T47D (cell line): Measurements from ENCODE around the gene HHLA2.

Experiments
- DNase-seq, 2 experiments: peaks; one replicate each; pipeline versions ENCODE4 v3.0.0 to v3.0.0-alpha.2; 2011 to 2012; ENCODE audit warnings: low read depth in 1 of 2, low spot score in 1 of 2
- JUND ChIP-seq: IDR thresholded peaks from 2 replicates; pipeline ENCODE4 v1.6.1; 2012; ENCODE audit warnings: low read depth
- in situ Hi-C: cut with HindIII; loops from 2 replicates; pipeline ENCODE4 v1.10.0; 2016; ENCODE audit warnings: low sequenced_read_pairs, low pct_unique_long_range_greater_than_20kb

Gene HHLA2

GRCh38 chr3:108312656-108313055 is 16.3 kb downstream of the HHLA2 start:
- DNase-seq, result no peak
- in situ Hi-C loops, result no loop called here
- TF ChIP-seq JUND, result no peak

GRCh38 chr3:108315767-108316301 is 19.5 kb downstream of the HHLA2 start:
- TF ChIP-seq JUND, result no peak
- no peak for DNase-seq
- in situ Hi-C loops, result no loop called here

DNA sequence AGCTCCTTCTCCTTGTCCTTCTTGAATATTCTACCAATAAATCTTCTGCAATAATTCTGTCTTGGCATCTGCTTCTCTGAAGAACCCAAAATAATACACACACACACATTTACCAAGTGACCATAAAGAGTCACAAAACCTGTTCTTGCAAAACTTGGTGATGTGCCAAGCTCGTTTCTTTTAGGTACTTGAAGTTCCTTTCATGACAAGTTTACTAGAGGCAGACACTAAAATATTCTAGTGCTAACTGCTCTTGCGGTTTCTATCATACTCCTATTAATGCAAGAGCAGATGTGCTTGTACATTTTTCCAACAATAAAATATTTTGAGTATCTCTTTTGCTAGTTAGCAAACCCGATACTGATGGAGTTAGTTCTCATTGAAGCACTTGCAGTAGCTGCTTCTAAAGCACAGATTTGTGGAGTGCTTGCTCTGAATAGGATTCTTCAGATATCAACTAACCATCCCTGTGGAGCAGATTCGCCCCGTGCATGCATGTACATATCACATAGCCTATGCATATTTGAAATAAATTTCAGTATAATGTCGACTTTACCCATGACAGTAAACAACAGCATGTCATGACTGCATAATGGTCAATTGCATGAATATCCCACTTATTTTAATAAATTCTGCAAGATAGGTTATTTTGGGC is 23.2 kb downstream of the HHLA2 start:
- DNase-seq, result peak; percentile 4 to 89
- in situ Hi-C loops, result no loop called here
- no peak for TF ChIP-seq JUND

GRCh38 chr3:108320746-108321350 is 24.5 kb downstream of the HHLA2 start:
- DNase-seq, result no peak
- no peak for TF ChIP-seq JUND
- in situ Hi-C loops, result no loop called here

GRCh38 chr3:108322352-108322751 is 26.0 kb downstream of the HHLA2 start:
- DNase-seq, result no peak
- in situ Hi-C loops, result no loop called here
- TF ChIP-seq JUND, result no peak

- in situ Hi-C loops, result no loop called here
- no peak for TF ChIP-seq JUND
- DNase-seq, result no peak
Observed at GRCh38 chr3:108324177-108324576, 27.8 kb downstream of the HHLA2 start.

- no peak for TF ChIP-seq JUND
- DNase-seq, result no peak
- in situ Hi-C loops, result no loop called here
Observed at GRCh38 chr3:108327168-108327567, 30.8 kb downstream of the HHLA2 start.

GRCh38 chr3:108328821-108329486 is 32.6 kb downstream of the HHLA2 start:
- in situ Hi-C loops, result no loop called here
- no peak for TF ChIP-seq JUND
- DNase-seq, result no peak

DNA sequence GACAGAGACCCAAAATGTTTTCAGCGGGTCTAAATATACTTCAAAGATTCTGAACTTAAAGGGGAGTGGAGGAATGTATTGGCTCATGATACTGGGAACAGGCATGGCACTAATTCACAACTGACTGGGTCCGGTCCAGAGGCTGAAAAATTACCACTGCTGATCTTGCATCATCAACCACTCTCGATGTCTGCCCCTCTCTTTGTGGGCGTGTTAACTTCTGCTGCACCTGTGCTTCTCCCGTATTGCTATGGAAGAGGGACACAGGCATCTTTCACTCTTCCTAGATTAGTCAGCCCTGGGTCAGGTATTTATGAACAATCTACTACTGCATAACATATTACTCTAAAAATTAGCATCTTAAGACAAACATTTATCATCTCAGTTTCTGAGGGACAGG is 33.2 kb downstream of the HHLA2 start:
- in situ Hi-C loops, result no loop called here
- no peak for TF ChIP-seq JUND

GRCh38 chr3:108329947-108330346 is 33.6 kb downstream of the HHLA2 start:
- DNase-seq, result no peak
- TF ChIP-seq JUND, result no peak
- in situ Hi-C loops, result no loop called here

More for the DNA sequence above, 33.2 kb downstream of the HHLA2 start:
- no peak for DNase-seq

DNA sequence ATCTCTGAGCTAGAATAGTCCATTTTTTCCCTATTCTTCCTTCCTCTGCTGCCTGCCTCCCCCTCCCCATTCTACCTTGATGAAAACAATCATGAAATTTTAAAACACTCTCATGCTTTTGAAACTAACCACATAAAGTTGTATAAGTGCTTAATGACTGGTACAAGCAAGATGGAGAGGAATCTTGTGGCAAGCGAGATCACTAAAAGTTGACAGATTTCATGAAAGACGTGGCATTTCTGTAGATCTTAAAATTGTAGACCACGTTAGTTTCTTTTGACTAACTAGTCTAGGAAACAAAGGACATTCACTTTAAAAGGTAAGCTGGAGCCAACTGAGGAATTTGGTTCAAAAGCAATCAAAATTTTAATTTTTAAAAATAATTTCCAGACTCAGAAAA is 35.4 kb downstream of the HHLA2 start:
- in situ Hi-C loops, result no loop called here
- TF ChIP-seq JUND, result no peak

DNA sequence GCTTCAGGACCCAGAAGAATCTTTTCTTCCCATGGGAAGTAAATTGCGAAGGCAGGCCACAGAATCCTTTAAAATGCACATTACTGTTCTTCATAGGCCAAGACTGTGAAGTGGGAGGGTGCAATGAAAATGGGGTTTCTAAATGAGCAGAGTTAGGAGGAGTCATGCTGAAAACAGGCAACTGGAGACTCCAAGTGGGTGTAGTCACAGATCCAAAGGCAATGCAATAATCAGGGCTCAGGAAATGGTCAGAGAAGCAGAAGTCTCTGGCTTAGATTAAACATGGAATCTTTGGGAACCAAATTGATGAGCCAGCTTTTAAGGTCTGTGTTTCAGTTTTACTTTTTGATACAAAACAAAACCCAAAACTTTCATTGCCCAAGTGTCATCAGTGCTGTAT is 37.6 kb downstream of the HHLA2 start:
- in situ Hi-C loops, result no loop called here
- TF ChIP-seq JUND, result no peak
- DNase-seq, result no peak

More for the DNA sequence above, 35.4 kb downstream of the HHLA2 start:
- no peak for DNase-seq

- in situ Hi-C loops, result no loop called here
- DNase-seq, result no peak
- no peak for TF ChIP-seq JUND
Observed at GRCh38 chr3:108334701-108335100, 38.4 kb downstream of the HHLA2 start.
